A549 (cell line): ENCODE measurements around the gene NEDD4L.

ENCODE experiments used
- CTCF ChIP-seq: fragments of >200 bp; sonication (Bioruptor Twin); formaldehyde crosslinking; IDR thresholded peaks from 3 replicates; pipeline ENCODE4 v1.5.1; 2016
- MAFK ChIP-seq: fragments of 450-650 bp; IDR thresholded peaks from 2 replicates; pipeline ENCODE4 v1.6.1; 2014; ENCODE audit not compliant: partially characterized antibody
- RAD21 ChIP-seq, 2 experiments: fragments of >200 bp in 1 of 2; sonication (Bioruptor Twin) in 1 of 2; formaldehyde crosslinking in 1 of 2; IDR thresholded peaks in 1 of 2; conservative IDR thresholded peaks in 1 of 2; 2 replicates in 1 of 2; 3 replicates in 1 of 2; pipeline ENCODE4 v1.6.1; 2012 to 2018; ENCODE audit warnings: inconsistent platforms in 1 of 2
- SMC3 ChIP-seq: fragments of >200 bp; sonication (Bioruptor Twin); formaldehyde crosslinking; IDR thresholded peaks from 3 replicates; pipeline ENCODE4 v1.6.1; 2018; ENCODE audit warnings: inconsistent platforms

- TF ChIP-seq MAFK (no peak), RAD21 (conservative IDR thresholded peaks at IDR 0.05 in 1 of 2, IDR thresholded peaks at IDR 0.05 in 1 of 2) (no peak), SMC3 (no peak), CTCF (no peak)
These were observed 243.6 kb downstream of the NEDD4L start for GRCh38 chr18:58287353-58288274.
